Measurements from ENCODE around the gene TIPIN. TPM values are rescaled to one million over a fixed set of nuclear protein-coding genes. Genes with fewer than 3 reads are reported as not detected.
"Not testable (repeated sequence)": the region's sequence is repeated elsewhere in the genome, so short reads cannot be mapped to it uniquely, and the experiment has no call there.

TIPIN gene
- total RNA-seq, 1 donor from 2014 or later, result 2.4 TPM

DNA sequence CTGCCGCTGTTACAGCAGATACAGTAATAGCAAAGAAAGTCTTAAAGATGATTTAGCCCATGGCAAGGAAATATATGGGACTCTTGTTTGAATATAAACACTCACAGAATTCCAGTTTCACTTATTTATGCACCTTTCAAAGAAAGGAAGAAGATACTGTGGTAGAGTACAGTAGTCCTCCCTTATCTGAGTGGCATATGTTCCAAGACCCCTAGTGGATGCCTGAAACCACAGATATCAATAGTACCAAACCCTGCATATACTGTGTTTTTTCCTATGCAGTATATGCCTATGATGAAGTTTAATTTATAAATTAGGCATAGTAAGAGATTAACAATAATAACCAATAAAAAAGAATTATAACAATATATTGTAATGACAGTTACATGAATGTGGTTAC, 38.4 kb upstream of the TIPIN start:
- Histone ChIP-seq H3K27me3 (ENCODE audit: low read depth) (no peaks in the 10 kb centered on the region), H3K4me3 (no peak overlapping the region), H3K36me3 (peaks cover 14% of the 10 kb centered on the region), H3K27ac (replicated peaks) (no peak overlapping the region), H3K9me3 (replicated peaks) (no peaks in the 10 kb centered on the region), H3K4me1 (peaks cover 11% of the 10 kb centered on the region)
- no peak for DNase-seq
- intact Hi-C loops (cut with micrococcal nuclease), result no loop called here
- TF ChIP-seq, protein P1, sequence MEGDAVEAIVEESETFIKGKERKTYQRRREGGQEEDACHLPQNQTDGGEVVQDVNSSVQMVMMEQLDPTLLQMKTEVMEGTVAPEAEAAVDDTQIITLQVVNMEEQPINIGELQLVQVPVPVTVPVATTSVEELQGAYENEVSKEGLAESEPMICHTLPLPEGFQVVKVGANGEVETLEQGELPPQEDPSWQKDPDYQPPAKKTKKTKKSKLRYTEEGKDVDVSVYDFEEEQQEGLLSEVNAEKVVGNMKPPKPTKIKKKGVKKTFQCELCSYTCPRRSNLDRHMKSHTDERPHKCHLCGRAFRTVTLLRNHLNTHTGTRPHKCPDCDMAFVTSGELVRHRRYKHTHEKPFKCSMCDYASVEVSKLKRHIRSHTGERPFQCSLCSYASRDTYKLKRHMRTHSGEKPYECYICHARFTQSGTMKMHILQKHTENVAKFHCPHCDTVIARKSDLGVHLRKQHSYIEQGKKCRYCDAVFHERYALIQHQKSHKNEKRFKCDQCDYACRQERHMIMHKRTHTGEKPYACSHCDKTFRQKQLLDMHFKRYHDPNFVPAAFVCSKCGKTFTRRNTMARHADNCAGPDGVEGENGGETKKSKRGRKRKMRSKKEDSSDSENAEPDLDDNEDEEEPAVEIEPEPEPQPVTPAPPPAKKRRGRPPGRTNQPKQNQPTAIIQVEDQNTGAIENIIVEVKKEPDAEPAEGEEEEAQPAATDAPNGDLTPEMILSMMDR (IDR thresholded peaks at IDR 0.05; ENCODE audit: borderline replicate concordance), result no peak

DNA sequence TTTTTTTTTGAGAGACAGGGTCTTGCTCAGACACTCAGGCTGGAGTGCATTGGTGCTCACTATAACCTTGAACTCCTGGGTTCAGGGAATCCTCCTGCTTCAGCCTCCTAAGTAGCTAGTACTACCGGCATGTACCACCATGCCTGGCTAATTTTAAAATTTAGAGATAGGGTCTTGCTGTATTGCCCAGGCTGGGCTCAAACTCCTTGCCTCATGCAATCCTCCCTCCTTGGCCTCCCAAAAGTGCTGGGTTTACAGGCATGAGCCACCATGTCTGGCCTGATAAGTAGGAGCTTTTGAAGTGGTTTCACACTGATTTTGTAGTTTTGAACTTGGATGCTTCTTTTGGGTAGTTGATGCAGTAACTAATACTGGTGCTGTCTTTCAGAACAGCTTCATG, 38.0 kb upstream of the TIPIN start:
- Histone ChIP-seq H3K36me3 (peaks cover 12% of the 10 kb centered on the region), H3K27me3 (ENCODE audit: low read depth) (no peaks in the 10 kb centered on the region), H3K9me3 (replicated peaks) (no peaks in the 10 kb centered on the region), H3K27ac (replicated peaks) (no peak overlapping the region), H3K4me3 (no peak overlapping the region), H3K4me1 (peaks cover 11% of the 10 kb centered on the region)
- DNase-seq, result no peak
- TF ChIP-seq, protein P1 (IDR thresholded peaks at IDR 0.05; ENCODE audit: borderline replicate concordance), result no peak
- intact Hi-C loops (cut with micrococcal nuclease), result no loop called here

DNA sequence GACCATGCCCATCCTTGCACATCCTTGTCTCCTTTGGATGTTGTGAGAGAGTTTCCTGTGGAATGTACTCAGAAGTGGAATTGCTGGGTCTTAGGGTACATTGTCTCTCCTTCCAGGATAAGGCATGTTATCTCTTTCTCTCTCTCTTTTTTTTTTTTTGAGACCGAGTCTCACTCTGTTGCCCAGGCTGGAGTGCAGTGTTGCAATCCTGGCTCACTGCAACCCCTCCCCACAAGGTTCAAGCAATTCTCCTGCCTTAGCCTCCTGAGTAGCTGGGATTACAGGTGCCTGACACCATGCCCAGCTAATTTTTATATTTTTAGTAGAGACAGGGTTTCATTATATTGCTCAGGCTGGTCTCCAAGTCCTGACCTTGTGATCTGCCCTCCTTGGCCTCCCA, 36.6 kb upstream of the TIPIN start:
- H3K27ac ChIP-seq (replicated peaks); H3K9me3 ChIP-seq (replicated peaks); H3K27me3 ChIP-seq (ENCODE audit: low read depth); DNase-seq; intact Hi-C loops (cut with micrococcal nuclease); H3K36me3 ChIP-seq; H3K4me3 ChIP-seq: not testable (repeated sequence)
- peaks cover 24% of the 10 kb centered on the region for H3K4me1 ChIP-seq

DNA sequence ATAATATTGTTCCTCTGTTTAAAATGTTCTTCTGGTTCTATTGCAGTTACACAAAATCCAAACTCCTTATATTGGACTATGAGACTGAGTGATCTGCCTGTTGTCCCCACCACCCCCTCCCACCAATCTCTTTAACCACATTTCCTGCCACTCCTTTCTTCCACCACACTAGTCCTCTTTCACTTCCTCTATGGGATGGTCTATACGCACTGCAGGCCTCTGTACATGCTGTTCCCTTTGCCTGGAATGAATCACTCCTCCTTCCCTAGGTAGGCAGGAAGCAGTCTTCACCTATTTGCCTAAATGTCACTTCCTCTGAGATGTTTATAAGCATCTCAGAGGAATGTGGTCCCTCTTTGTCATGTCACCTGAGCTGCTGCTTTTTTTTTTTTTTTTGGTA, 34.2 kb upstream of the TIPIN start:
- H3K4me3 ChIP-seq, result no peak overlapping the region
- no peaks in the 10 kb centered on the region for H3K36me3 ChIP-seq
- intact Hi-C loops (cut with micrococcal nuclease), result no loop called here
- H3K4me1 ChIP-seq, result peaks cover 40% of the 10 kb centered on the region
- no peak overlapping the region for H3K27ac ChIP-seq (replicated peaks)
- TF ChIP-seq, protein P1 (IDR thresholded peaks at IDR 0.05; ENCODE audit: borderline replicate concordance), result no peak
- no peaks in the 10 kb centered on the region for H3K27me3 ChIP-seq (ENCODE audit: low read depth)
- no peaks in the 10 kb centered on the region for H3K9me3 ChIP-seq (replicated peaks)
- DNase-seq, result no peak

DNA sequence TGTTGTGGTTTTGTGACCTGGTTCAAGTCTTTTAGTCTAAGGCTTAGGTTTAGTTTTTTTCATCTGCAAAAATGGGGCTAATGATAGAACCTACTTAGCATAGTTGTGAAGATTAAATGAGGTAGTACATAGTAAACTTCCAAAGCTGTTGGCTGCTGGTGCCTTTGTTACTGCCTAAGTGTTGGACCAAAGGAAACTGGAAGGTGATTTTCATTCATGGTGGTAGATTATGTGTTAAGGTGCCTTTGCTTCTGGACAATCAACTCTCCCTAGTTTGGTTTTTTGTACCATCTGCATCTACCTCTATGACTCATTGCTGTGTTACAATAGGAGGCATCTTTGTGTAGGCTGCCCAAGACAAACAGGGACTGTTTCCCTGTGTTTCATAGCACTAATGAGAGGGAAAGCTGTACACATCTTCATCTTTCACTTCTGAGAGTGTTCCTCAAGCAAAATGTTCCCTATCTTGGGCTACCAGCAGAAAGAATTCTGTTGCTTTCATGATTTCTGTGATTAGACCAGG, 33.4 kb upstream of the TIPIN start:
- no peak overlapping the region for H3K27ac ChIP-seq (replicated peaks)
- intact Hi-C loops (cut with micrococcal nuclease), result loop anchor here (5.0 kb wide), 1 partner anchor 107 kb away; the partner anchor contains the start of gene SNAPC5
- H3K4me3 ChIP-seq, result no peak overlapping the region

More for the DNA sequence above, 33.4 kb upstream of the TIPIN start:
- Histone ChIP-seq H3K4me1 (peaks cover 44% of the 10 kb centered on the region), H3K9me3 (replicated peaks) (no peaks in the 10 kb centered on the region), H3K36me3 (no peaks in the 10 kb centered on the region), H3K27me3 (ENCODE audit: low read depth) (no peaks in the 10 kb centered on the region)
- no peak for DNase-seq
- TF ChIP-seq, protein P1 (IDR thresholded peaks at IDR 0.05; ENCODE audit: borderline replicate concordance), result no peak

Data from left ventricle myocardium inferior (tissue), 1 donor.